ENCODE results near the gene NRP1.

GRCh38 chr10:33192190-33192589, 142.3 kb downstream of the NRP1 start:
- TF ChIP-seq CTCF (IDR thresholded peaks at IDR 0.05 in 8 of 11, conservative IDR thresholded peaks at IDR 0.05 in 3 of 11), result no peak
- TF ChIP-seq POLR2A (IDR thresholded peaks at IDR 0.05), result no peak

All from spleen (tissue), 7 donors.